Suppressor macrophage treated with lipopolysaccharide for 1 hour (primary cell): ENCODE results near the gene HMX3.

Source experiments
- DNase-seq, 3 donors: peaks; one replicate each; pipeline ENCODE4 v3.0.0-alpha.2; 2020 to 2022

The HMX3 gene

DNA sequence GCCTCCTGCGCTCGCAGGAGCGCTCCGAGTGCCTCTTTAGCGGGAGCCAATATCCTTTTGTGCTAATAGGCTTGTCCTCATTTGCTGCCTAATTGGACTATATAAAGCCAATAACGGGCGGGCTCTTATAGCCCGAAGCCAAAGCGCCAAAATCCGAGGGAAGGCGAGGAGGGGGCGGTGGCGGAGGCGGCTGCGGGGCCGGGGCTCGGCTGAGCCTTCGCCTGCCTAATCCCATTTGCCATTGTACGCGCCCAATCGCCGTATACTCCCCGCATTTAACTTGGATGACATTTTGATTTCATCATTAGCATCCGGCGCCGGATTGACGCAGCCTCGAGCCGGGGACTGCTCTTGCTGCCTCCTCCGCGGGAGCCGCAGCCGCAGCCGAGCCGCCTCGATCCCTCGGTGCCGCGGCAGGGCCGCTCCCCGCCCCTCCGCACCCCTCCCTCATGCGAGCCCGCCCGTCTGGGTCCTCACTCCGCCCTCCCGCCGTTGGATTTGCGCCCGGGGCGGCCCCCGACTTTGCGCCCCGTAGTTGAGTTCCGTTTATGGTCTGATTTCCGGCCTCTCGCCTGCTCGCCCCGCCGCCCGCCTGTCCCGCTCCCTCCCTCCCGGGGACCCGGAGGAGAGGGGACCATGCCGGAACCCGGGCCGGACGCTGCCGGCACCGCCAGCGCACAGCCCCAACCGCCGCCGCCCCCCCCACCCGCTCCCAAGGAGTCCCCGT is at the start of gene HMX3:
TSS of gene HMX3 (plus strand) at position 556 of the 727 bp plus-strand sequence. CDS start at position 637, 81 bp downstream.
- peak; percentile 43 to 63 (median 47) for DNase-seq

GRCh38 chr10:123086281-123086680 is 49.5 kb upstream of the HMX3 start:
- DNase-seq: no peak

DNA sequence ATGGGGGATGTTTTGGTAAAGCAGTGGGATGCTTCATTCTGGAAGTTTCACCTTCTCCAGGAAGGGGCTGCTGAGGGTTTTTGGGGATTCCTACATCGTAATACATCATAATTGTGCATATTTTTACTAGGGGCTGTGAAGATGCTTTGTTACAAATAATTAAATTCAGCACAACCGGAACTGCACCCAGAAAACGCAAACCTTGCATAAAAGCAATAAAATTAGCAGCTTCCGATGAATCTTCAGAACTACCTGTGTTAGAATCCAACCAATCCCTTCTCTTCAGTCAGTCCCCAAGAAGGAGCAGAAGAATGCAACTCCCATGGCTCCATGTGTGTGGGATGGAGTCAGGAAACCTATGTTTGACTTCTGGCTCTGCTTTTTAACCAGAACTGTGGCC is 48.4 kb upstream of the HMX3 start:
- DNase-seq: no peak

GRCh38 chr10:123087786-123088185 is 48.0 kb upstream of the HMX3 start:
- no peak for DNase-seq

- no peak for DNase-seq
These were observed 42.9 kb upstream of the HMX3 start for GRCh38 chr10:123092635-123093414.

DNA sequence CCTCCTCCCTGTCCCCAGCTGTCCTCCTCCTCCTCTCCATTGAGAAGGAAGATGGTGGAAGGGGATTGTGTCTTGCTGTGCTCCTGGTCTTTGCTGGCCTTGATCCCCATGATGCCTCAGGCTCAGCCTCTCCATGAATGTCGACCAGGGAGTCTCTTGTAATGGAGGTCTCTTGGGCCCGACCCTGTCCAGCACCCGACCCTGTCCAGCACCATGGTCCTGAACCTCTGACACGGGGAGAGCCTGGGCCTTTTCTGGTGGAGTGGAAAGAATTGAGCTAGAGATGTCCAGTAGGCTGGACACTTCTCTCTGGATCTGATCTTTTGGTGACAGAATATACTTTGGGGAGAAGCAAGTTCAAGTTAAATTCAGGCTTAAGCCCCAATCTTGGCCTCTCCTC is 42.3 kb upstream of the HMX3 start:
- DNase-seq: no peak

DNA sequence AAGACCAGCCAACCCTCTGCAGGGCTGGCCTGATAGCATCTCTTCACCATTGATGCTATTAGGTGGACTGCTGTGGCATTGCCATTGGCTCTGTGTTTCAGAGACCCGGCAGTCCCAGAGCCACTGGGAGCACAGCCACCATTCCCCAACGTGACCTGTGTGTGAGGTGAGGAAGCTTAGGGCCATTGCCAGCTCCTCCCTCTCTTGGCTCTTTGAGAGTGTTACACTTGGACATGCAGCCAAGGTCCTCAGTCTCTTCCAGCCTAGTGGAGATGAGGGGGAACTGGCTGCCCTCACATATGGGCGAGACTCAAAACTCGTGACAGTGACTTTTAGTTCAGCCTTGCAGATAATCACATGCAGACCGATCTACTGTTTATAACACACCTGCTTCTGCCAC is 39.3 kb upstream of the HMX3 start:
- no peak for DNase-seq

- DNase-seq: no peak
These were observed 38.7 kb upstream of the HMX3 start for GRCh38 chr10:123097039-123097438.

- DNase-seq: no peak
These were observed 35.6 kb upstream of the HMX3 start for GRCh38 chr10:123100030-123100762.

GRCh38 chr10:123101872-123102271 is 33.9 kb upstream of the HMX3 start:
- DNase-seq: no peak

GRCh38 chr10:123102673-123103072 is 33.1 kb upstream of the HMX3 start:
- no peak for DNase-seq

DNA sequence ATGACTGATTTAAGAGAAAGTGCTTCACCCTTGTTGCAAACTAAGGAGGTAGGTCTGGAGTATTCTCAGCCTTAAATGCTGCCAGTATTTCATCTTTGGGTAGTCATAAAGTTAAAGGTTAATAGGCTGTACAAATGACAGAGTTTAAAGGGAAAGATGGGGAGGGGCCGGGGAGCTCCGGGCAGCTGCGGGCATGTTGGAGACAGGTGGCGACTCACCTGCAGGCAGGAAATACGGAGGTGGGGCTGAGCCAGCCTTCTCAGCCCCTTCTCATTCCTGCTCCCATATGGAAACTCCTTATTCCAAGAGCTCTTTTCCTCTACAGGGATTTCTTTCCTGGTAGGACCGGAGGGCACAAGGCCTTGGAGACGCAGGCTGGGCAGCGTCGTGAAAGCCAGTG is 31.8 kb upstream of the HMX3 start:
- no peak for DNase-seq

DNA sequence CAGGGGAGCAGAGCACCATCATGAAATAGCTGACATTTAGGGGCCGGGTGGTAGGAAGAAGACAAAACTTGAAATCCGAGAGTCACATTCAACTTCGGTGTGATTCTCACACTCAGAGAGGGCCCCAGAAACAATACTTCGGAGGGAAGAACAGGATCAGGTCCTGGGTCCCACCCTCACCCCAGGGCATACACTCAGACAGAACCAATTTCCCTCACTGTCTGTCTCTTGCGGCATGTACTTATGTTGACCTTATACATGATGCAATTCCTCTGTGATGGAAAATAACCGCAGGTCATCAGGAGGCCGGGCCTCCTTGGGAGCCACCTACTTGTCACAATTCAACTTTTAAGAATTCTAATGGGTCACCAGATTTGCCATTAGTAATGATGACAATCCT is 26.3 kb upstream of the HMX3 start:
- no peak for DNase-seq

DNA sequence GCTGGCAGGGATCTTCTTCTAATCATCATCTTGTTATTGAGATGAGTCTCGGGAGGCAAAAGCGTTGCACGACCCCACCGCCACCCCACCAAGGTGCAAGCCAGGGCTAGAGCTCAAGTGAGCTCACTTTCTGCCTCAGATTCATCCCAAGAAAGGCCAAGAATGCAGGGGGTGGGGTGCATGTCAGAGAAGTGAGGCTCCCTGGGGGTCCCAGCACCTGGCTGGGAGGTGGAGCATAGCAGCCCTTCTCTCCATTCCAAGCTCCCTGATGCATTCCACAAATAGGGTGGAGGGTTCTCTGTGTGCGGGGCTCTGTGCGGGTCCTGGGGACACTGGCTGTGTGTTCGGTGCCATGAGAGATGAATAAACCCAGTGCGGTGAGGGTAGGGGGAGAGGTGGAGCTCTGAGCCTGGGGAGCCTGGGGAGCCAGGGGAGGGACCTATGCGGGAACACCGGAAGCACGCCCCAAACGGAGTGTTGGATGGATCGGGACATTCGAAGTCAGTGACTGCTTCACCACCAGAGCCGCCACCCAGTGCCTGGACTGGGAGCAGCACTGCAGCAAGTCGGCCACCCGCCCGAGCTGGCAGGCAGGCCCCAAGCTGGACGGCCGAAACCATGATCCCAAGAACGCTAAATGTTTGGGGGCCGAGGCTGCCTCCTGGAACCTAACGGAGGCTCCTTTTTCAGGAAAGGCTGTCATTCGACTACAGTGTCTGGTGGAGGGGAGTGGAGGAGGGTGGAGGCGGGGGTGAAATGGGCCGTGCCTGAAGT is 17.9 kb upstream of the HMX3 start:
- DNase-seq: peak in 1 of 3 donors; percentile 10

DNA sequence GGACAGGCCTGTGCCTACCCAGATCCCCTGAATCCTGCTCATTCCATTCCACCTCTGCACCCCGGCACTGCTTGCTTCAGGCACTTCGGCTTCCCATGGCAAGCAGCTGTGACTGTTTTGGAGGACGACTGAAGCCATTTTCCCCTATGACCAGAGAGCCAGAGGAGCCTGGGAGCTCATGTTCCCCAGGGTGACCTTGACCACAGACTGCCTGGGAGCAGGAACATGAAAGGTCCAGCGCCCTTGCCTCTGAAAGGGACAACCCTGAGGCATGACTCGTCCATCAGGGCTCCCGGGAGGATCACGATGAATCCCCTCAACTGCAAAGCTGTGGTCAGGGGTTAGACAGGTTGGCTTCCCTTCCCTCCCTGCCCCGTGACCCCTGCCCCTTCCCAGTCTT is 16.7 kb upstream of the HMX3 start:
- no peak for DNase-seq

DNA sequence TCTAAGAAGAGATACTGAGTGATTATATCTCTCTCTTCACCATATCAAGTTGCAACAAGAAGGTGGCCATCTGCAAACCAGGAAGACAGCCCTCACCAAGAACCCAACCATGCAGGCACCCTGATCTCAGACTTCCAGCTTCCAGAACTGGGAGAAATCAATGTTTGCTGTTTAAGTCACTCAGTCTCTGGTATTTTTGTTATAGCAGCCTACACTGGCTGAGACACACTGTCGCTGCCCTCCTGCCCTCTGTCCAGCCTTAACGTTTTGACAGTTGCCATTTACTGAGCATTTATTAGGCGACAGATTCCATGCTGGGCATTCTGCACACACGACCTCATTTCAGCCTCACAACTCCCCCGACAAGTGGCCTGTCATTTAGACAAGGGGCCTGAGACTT is 9.5 kb upstream of the HMX3 start:
- DNase-seq: no peak

DNA sequence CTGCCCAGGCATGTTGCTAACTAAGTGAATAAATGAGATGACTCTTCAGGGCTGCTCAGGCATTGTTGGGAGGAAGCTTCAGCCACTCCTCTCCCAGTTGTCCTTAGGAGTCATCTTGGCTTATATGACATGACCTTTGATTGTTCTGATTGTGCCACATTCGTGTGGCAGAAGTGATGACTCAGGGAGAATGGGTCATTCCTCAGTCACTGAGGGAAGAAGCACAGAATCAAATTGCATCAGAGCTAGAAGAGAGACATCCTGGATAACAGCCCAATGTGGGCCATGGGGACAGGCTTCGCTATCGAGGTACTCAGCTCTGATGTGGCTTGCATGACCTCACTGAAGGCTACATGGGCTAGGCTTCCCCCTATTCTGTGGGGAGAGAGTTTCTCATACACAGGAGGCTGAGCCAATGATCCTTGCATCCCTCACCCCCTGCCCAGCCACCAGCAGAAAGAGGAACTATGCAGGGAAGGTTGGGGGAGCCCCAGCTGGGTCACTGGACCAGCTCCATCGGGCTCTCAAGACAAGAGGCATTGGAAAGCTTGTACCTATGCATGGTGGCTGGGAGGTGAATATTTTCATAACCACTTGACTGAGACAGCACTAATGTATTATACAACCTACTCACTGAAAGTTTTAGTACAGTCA is 6.0 kb upstream of the HMX3 start:
- DNase-seq: peak; percentile 52 to 79 (median 63)

GRCh38 chr10:123132576-123133477 is 2.9 kb upstream of the HMX3 start:
- DNase-seq: peak; percentile 84 to 93 (median 91)

- no peak for DNase-seq
These were observed 2.0 kb upstream of the HMX3 start for GRCh38 chr10:123133541-123134342.

GRCh38 chr10:123134343-123134914 is 1.3 kb upstream of the HMX3 start:
- peak in 1 of 3 donors; percentile 18 for DNase-seq
